GM12873 (cell line): ENCODE measurements around the gene PYM1.

Source experiments
- TF ChIP-seq, protein P1 (sequence below): IDR thresholded peaks from 2 replicates; pipeline ENCODE4 v1.5.1; 2012; ENCODE audit warnings: low read depth, mild to moderate bottlenecking, moderate library complexity, low read length, control low read depth; ENCODE audit not compliant: insufficient read depth; ENCODE audit errors: missing control alignments

Gene PYM1

DNA sequence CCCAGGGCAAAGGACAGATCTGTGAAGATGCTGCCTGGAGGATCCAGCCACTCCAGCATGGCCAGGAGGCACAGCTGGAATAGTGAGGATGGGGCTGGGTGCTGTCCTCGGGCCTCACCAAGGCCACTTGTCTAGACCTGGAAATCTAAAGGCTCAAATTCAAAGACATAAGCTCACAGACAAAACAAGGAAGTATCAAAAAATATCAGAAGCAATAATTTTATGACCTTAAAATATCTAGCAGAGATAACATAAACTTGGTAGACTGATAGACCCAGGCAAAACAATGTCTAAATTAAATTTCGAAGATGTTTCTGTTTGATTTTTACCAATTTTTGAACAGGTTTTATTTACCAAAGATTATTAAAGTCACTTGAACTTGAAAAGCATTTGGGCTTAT, 62.4 kb downstream of the PYM1 start:
- TF ChIP-seq, protein P1, sequence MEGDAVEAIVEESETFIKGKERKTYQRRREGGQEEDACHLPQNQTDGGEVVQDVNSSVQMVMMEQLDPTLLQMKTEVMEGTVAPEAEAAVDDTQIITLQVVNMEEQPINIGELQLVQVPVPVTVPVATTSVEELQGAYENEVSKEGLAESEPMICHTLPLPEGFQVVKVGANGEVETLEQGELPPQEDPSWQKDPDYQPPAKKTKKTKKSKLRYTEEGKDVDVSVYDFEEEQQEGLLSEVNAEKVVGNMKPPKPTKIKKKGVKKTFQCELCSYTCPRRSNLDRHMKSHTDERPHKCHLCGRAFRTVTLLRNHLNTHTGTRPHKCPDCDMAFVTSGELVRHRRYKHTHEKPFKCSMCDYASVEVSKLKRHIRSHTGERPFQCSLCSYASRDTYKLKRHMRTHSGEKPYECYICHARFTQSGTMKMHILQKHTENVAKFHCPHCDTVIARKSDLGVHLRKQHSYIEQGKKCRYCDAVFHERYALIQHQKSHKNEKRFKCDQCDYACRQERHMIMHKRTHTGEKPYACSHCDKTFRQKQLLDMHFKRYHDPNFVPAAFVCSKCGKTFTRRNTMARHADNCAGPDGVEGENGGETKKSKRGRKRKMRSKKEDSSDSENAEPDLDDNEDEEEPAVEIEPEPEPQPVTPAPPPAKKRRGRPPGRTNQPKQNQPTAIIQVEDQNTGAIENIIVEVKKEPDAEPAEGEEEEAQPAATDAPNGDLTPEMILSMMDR = no peak

DNA sequence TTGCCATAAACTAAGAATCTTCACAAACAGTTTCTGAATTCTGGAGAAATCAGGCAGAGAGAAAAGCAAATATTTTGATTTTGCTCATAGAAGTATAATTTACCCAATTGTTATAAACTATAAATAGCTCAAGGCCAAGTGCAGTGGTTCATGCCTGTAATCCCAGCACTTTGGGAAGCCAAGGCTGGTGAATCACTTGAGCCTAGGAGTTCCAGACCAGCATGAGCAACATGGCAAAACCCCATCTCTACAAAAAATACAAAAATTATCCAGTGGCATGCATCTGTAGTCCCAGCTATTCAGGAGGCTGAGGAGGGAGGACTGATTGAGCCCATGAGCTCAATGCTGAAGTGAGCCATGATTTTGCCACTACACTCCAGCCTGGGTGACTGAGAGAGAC, 65.4 kb downstream of the PYM1 start:
- TF ChIP-seq, protein P1 = no peak

- TF ChIP-seq, protein P1 = no peak
Measured at GRCh38 chr12:55861871-55862270, 65.8 kb downstream of the PYM1 start.

- TF ChIP-seq, protein P1 = no peak
Measured at GRCh38 chr12:55861396-55861795, 66.3 kb downstream of the PYM1 start.

- TF ChIP-seq, protein P1 = no peak
Measured at GRCh38 chr12:55852740-55853139, 75.0 kb downstream of the PYM1 start.
